HepG2 (cell line): ENCODE results near the gene MYO10. TPM values are rescaled to one million over a fixed set of nuclear protein-coding genes. Genes with fewer than 3 reads are reported as not detected.

Experiments used
- ATAC-seq: fragments of 200-7000 bp; cut with Tn5 transposase; 3 replicates; pipeline ENCODE4 v1.9.1; 2020; ENCODE audit warnings: mild to moderate bottlenecking, moderate library complexity
- BruUV-seq: library from RNA; stranded (reverse); fragments of 400-500 nt; replicated peaks from 2 replicates; lab custom pipeline; 2021; lab: Mats Ljungman, UMichigan
- CTCF ChIA-PET: fragments of 300-600 bp; formaldehyde crosslinking; extraction: SDS; loops from one replicate; lab custom pipeline; 2021; ENCODE audit warnings: low total read pairs, inconsistent platforms, low intra/inter-chr PET ratio; lab: Yijun Ruan, JAX
- POLR2A ChIA-PET: fragments of 350-600 bp; sonication (Branson Sonifier 250); formaldehyde crosslinking; loops from one replicate; lab custom pipeline; 2020; ENCODE audit warnings: antibody characterized with exemption, inconsistent platforms; lab: Yijun Ruan, JAX
- DNase-seq: peaks from one replicate; pipeline ENCODE4 v3.0.0-alpha.2; 2015; ENCODE audit warnings: low spot score
- FAIRE-seq: peaks from 3 replicates; lab custom pipeline; 2011; peaks lifted over from hg19 to GRCh38; lab: Jason Lieb, UNC
- H2AFZ ChIP-seq: one replicate; pipeline ENCODE4 v1.6.1; 2011; ENCODE audit warnings: low read length, inconsistent platforms
- H3K27ac ChIP-seq: fragments of 300-600 bp; 3 replicates; pipeline ENCODE4 v1.8.0; 2011; ENCODE audit warnings: mixed run types, mild to moderate bottlenecking, mixed read lengths, low read length, inconsistent platforms; ENCODE audit not compliant: insufficient read depth; ENCODE audit errors: extremely low read length
- H3K27me3 ChIP-seq, 2 experiments: fragments of 200-600 bp in 1 of 2; 2 replicates in 1 of 2; 3 replicates in 1 of 2; pipeline versions ENCODE4 v1.6.0 to v1.8.0; 2011; ENCODE audit warnings: low read length in 2 of 2, mild to moderate bottlenecking in 2 of 2, moderate library complexity in 2 of 2, inconsistent platforms in 1 of 2; ENCODE audit not compliant: insufficient read depth in 2 of 2, control insufficient read depth in 1 of 2
- H3K36me3 ChIP-seq, 2 experiments: fragments of 200-600 bp in 1 of 2; replicated peaks in 1 of 2; 2 replicates in 1 of 2; 3 replicates in 1 of 2; pipeline versions ENCODE4 v1.5.1 to v1.8.0; 2011; ENCODE audit warnings: low read length in 2 of 2, inconsistent platforms in 1 of 2; ENCODE audit not compliant: insufficient read depth in 2 of 2, control insufficient read depth in 1 of 2
- H3K4me1 ChIP-seq: 2 replicates; pipeline ENCODE4 v1.5.1; 2012; ENCODE audit warnings: low read length, inconsistent platforms; ENCODE audit not compliant: insufficient read depth
- H3K4me2 ChIP-seq: 2 replicates; pipeline ENCODE4 v1.6.0; 2011; ENCODE audit warnings: low read depth, low read length, inconsistent platforms
- H3K4me3 ChIP-seq, 3 experiments: fragments of 200-600 bp in 1 of 3; sonication (generic), shearing (Covaris generic) in 1 of 3; replicated peaks in 1 of 3; 2 replicates each; pipeline ENCODE4 v1.5.1; 2011 to 2016; ENCODE audit warnings: low read length in 3 of 3, inconsistent platforms in 2 of 3, low read depth in 2 of 3, mild to moderate bottlenecking in 2 of 3, control low read depth in 1 of 3, mixed read lengths in 1 of 3; ENCODE audit not compliant: insufficient read depth in 1 of 3
- H3K79me2 ChIP-seq: one replicate; pipeline ENCODE4 v1.6.1; 2011; ENCODE audit warnings: low read length, inconsistent platforms; ENCODE audit not compliant: insufficient read depth
- H3K9ac ChIP-seq: 2 replicates; pipeline ENCODE4 v1.6.0; 2011; ENCODE audit warnings: mild to moderate bottlenecking, low read depth, low read length, inconsistent platforms; ENCODE audit not compliant: insufficient read depth
- H3K9me3 ChIP-seq: 2 replicates; pipeline ENCODE4 v1.5.1; 2012; ENCODE audit warnings: mild to moderate bottlenecking, low read length
- H4K20me1 ChIP-seq: 2 replicates; pipeline ENCODE4 v1.6.0; 2011; ENCODE audit warnings: inconsistent platforms, mild to moderate bottlenecking, low read length, moderate library complexity; ENCODE audit not compliant: insufficient read depth
- MEF2D ChIP-seq: sonication (generic); formaldehyde crosslinking; IDR thresholded peaks from 2 replicates; pipeline ENCODE4 v1.5.1; 2020; ENCODE audit warnings: mild to moderate bottlenecking, missing genetic modification reagents
- POLR2AphosphoS2 ChIP-seq: IDR thresholded peaks from 2 replicates; pipeline ENCODE4 v1.6.1; 2011; ENCODE audit warnings: low read depth, low read length, improper control_type of control experiment
- ZFX ChIP-seq: sonication (generic); formaldehyde crosslinking; IDR thresholded peaks from 2 replicates; pipeline ENCODE4 v1.4.0; 2020; ENCODE audit warnings: mild to moderate bottlenecking, low read depth, missing genetic modification reagents, moderate library complexity
- ZNF737 ChIP-seq: sonication (generic); formaldehyde crosslinking; IDR thresholded peaks from 2 replicates; pipeline ENCODE4 v1.5.0; 2020; ENCODE audit warnings: missing genetic modification reagents, mild to moderate bottlenecking, borderline replicate concordance
- ZSCAN29 ChIP-seq: sonication (generic); formaldehyde crosslinking; conservative IDR thresholded peaks from 2 replicates; pipeline ENCODE4 v1.4.0; 2020; ENCODE audit warnings: mild to moderate bottlenecking, missing genetic modification reagents
- WGBS: methylation state at CpG from one replicate; pipeline ENCODE4 v1.1.6; 2017; ENCODE audit warnings: low lambda C conversion rate; 5-methylcytosine and 5-hydroxymethylcytosine counted together
- in situ Hi-C: cut with HindIII; loops from 2 replicates; pipeline ENCODE4 v1.10.0; 2017; ENCODE audit warnings: low pct_unique_long_range_greater_than_20kb; ENCODE audit not compliant: extremely low pct_ligation_motif_present
- intact Hi-C: fragments of 100-400 bp; cut with micrococcal nuclease; formaldehyde crosslinking; loops from one replicate; pipeline ENCODE4 v1.10.0; 2022; ENCODE audit not compliant: unreplicated experiment
- polyA plus RNA-seq, 8 experiments: library from polyadenylated mRNA; depleted of rRNA in 3 of 8; stranded (reverse) in 7 of 8; unstranded in 1 of 8; fragments of >200 nt; fragmentation: Illumina TruSeq in 4 of 8; extraction: Trizol in 4 of 8; gene quantifications; 2 replicates each; pipeline versions ENCODE4 v1.2.1 to v1.2.3, GENCODE V29; 2011 to 2016; ENCODE audit warnings: low read depth in 4 of 8, missing spikeins in 1 of 8, mixed read lengths in 1 of 8; ENCODE audit not compliant: insufficient read depth in 1 of 8
- total RNA-seq, 5 experiments: library from RNA; depleted of rRNA; stranded (reverse); fragments of >200 nt; fragmentation: Illumina TruSeq; extraction: Trizol; gene quantifications; 2 replicates each; pipeline ENCODE4 v1.2.3, GENCODE V29; 2016; ENCODE audit warnings: low read depth in 1 of 5
- TF ChIP-seq, protein P1 (sequence below): IDR thresholded peaks from 2 replicates; pipeline ENCODE4 v1.6.1; 2016; ENCODE audit warnings: low read depth, borderline replicate concordance
- TF ChIP-seq, protein P2 (sequence below): sonication (generic); formaldehyde crosslinking; IDR thresholded peaks from 2 replicates; pipeline ENCODE4 v1.4.0; 2020; ENCODE audit warnings: missing genetic modification reagents
- TF ChIP-seq, protein P3 (sequence below), 2 experiments: IDR thresholded peaks; 2 replicates each; pipeline ENCODE4 v1.6.1; 2011 to 2012; ENCODE audit warnings: low read length in 2 of 2, borderline replicate concordance in 1 of 2, low read depth in 1 of 2, mild to moderate bottlenecking in 1 of 2, moderate library complexity in 1 of 2

Gene MYO10
- total and polyA plus RNA-seq, 2 of the 13 experiments (the other 11 are each of a cell fraction or from before 2014, with no cell fraction given), result 4.5 to 14.0 TPM

DNA sequence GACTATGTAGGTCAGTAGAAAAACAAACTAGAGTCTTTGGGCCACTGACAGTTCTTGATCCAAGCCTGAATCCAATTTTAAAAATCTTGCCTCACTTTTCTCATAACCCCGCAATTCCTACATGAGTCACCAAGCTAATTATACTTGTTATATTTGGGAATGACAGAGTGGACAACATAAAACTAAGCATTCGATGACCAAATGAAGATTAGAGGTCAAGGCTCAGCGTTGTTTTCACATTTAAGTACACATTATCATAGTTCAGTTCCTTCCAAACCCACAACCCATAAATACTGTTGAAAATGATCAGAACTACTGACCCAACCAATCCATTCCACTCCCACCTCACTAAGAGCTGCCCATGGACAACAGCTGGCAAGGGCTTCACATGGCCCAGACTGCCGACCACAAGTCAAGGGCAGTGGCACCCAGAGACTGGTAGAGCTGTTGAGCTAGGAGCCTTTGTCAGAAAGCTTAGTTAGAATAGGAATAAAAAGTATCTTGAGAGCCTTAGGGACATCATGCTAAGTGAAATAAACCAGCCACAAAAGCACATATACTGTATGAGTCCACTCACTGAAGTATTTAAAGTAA, 64.2 kb downstream of the MYO10 start:
- ChIA-PET POLR2A (no interaction called here), CTCF (no interaction called here)
- Histone ChIP-seq H3K27ac (no peak overlapping the region), H3K9ac (no peak overlapping the region), H3K36me3 (no peaks in the 10 kb centered on the region), H3K27me3 (no peaks in the 10 kb centered on the region), H3K9me3 (no peaks in the 10 kb centered on the region; the same call in 1 of the 2 replicates), H3K4me1 (no peaks in the 10 kb centered on the region), H3K4me2 (no peak overlapping the region), H3K79me2 (no peaks in the 10 kb centered on the region), H3K4me3 (no peak overlapping the region), H4K20me1 (no peaks in the 10 kb centered on the region), H2AFZ (no peak overlapping the region)
- ATAC-seq (no peak), FAIRE-seq (no peak), DNase-seq (no peak)
- WGBS, result 50% methylated on average over 4 of the region's 4 CpGs
- BruUV-seq, result no TSS peak
- TF ChIP-seq ZNF737 (CRISPR knock-in tag) (no peak), MEF2D (CRISPR knock-in tag) (no peak), ZSCAN29 (CRISPR knock-in tag) (no peak), POLR2AphosphoS2 (no peak), ZFX (CRISPR knock-in tag) (no peak)
- TF ChIP-seq, protein P1, sequence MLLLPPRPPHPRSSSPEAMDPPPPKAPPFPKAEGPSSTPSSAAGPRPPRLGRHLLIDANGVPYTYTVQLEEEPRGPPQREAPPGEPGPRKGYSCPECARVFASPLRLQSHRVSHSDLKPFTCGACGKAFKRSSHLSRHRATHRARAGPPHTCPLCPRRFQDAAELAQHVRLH (CRISPR knock-in tag), result no peak
- TF ChIP-seq, protein P2, sequence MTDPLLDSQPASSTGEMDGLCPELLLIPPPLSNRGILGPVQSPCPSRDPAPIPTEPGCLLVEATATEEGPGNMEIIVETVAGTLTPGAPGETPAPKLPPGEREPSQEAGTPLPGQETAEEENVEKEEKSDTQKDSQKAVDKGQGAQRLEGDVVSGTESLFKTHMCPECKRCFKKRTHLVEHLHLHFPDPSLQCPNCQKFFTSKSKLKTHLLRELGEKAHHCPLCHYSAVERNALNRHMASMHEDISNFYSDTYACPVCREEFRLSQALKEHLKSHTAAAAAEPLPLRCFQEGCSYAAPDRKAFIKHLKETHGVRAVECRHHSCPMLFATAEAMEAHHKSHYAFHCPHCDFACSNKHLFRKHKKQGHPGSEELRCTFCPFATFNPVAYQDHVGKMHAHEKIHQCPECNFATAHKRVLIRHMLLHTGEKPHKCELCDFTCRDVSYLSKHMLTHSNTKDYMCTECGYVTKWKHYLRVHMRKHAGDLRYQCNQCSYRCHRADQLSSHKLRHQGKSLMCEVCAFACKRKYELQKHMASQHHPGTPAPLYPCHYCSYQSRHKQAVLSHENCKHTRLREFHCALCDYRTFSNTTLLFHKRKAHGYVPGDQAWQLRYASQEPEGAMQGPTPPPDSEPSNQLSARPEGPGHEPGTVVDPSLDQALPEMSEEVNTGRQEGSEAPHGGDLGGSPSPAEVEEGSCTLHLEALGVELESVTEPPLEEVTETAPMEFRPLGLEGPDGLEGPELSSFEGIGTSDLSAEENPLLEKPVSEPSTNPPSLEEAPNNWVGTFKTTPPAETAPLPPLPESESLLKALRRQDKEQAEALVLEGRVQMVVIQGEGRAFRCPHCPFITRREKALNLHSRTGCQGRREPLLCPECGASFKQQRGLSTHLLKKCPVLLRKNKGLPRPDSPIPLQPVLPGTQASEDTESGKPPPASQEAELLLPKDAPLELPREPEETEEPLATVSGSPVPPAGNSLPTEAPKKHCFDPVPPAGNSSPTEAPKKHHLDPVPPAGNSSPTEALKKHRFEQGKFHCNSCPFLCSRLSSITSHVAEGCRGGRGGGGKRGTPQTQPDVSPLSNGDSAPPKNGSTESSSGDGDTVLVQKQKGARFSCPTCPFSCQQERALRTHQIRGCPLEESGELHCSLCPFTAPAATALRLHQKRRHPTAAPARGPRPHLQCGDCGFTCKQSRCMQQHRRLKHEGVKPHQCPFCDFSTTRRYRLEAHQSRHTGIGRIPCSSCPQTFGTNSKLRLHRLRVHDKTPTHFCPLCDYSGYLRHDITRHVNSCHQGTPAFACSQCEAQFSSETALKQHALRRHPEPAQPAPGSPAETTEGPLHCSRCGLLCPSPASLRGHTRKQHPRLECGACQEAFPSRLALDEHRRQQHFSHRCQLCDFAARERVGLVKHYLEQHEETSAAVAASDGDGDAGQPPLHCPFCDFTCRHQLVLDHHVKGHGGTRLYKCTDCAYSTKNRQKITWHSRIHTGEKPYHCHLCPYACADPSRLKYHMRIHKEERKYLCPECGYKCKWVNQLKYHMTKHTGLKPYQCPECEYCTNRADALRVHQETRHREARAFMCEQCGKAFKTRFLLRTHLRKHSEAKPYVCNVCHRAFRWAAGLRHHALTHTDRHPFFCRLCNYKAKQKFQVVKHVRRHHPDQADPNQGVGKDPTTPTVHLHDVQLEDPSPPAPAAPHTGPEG (CRISPR knock-in tag), result no peak
- TF ChIP-seq, protein P3, sequence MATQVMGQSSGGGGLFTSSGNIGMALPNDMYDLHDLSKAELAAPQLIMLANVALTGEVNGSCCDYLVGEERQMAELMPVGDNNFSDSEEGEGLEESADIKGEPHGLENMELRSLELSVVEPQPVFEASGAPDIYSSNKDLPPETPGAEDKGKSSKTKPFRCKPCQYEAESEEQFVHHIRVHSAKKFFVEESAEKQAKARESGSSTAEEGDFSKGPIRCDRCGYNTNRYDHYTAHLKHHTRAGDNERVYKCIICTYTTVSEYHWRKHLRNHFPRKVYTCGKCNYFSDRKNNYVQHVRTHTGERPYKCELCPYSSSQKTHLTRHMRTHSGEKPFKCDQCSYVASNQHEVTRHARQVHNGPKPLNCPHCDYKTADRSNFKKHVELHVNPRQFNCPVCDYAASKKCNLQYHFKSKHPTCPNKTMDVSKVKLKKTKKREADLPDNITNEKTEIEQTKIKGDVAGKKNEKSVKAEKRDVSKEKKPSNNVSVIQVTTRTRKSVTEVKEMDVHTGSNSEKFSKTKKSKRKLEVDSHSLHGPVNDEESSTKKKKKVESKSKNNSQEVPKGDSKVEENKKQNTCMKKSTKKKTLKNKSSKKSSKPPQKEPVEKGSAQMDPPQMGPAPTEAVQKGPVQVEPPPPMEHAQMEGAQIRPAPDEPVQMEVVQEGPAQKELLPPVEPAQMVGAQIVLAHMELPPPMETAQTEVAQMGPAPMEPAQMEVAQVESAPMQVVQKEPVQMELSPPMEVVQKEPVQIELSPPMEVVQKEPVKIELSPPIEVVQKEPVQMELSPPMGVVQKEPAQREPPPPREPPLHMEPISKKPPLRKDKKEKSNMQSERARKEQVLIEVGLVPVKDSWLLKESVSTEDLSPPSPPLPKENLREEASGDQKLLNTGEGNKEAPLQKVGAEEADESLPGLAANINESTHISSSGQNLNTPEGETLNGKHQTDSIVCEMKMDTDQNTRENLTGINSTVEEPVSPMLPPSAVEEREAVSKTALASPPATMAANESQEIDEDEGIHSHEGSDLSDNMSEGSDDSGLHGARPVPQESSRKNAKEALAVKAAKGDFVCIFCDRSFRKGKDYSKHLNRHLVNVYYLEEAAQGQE (IDR thresholded peaks at IDR 0.05; ENCODE audit: borderline replicate concordance in 1 of 2, low read depth in 1 of 2, low read length in 2 of 2), result no peak
- intact Hi-C loops (no loop called here), in situ Hi-C loops (no loop called here)
